ENCODE measurements around the gene TSKS.
A peak's percentile ranks its signal among the peaks of the same experiment; 100 is the strongest.

DNA sequence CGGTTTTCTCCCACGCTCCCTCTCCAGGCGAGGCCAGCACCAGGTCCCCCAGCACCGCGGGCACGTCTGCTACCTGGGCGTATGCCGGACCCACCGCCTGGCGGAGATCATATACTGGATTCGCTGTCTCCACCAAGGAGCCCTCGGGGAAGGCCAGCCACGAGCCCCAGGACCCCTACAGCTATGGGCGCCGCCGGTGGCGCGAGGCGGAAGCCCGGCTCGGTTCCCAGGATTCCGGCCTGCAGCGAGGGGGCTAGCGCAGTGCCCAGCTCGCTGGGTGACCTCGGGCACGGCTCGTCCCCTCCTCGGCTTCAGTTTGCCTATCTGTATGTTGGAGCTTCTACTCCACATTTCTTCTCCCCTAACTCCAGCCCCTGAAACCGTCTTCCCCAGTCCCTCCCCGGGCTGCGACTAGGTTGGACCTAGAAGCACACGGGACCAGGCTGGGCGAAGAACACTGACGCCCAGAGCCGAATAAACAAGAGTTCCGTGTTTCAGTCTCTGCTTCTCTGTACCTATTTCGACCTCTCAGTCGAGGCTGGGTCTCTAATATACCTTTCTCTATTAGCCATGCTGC, 72.9 kb downstream of the TSKS start:
- TF ChIP-seq POLR2AphosphoS5 (IDR thresholded peaks at IDR 0.05) (no peak), POLR2A (IDR thresholded peaks at IDR 0.05) (no peak)
- TF ChIP-seq, protein P1, sequence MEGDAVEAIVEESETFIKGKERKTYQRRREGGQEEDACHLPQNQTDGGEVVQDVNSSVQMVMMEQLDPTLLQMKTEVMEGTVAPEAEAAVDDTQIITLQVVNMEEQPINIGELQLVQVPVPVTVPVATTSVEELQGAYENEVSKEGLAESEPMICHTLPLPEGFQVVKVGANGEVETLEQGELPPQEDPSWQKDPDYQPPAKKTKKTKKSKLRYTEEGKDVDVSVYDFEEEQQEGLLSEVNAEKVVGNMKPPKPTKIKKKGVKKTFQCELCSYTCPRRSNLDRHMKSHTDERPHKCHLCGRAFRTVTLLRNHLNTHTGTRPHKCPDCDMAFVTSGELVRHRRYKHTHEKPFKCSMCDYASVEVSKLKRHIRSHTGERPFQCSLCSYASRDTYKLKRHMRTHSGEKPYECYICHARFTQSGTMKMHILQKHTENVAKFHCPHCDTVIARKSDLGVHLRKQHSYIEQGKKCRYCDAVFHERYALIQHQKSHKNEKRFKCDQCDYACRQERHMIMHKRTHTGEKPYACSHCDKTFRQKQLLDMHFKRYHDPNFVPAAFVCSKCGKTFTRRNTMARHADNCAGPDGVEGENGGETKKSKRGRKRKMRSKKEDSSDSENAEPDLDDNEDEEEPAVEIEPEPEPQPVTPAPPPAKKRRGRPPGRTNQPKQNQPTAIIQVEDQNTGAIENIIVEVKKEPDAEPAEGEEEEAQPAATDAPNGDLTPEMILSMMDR (IDR thresholded peaks at IDR 0.05): peak in 1 of 4 experiments; percentile 11

Measured in sigmoid colon (tissue), 4 donors.